ENCODE measurements around the gene CHST14. TPM values are rescaled to one million over a fixed set of nuclear protein-coding genes. Genes with fewer than 3 reads are reported as not detected.

CHST14 gene
- total RNA-seq, 1 donor from 2014 or later, result 8.4 TPM

DNA sequence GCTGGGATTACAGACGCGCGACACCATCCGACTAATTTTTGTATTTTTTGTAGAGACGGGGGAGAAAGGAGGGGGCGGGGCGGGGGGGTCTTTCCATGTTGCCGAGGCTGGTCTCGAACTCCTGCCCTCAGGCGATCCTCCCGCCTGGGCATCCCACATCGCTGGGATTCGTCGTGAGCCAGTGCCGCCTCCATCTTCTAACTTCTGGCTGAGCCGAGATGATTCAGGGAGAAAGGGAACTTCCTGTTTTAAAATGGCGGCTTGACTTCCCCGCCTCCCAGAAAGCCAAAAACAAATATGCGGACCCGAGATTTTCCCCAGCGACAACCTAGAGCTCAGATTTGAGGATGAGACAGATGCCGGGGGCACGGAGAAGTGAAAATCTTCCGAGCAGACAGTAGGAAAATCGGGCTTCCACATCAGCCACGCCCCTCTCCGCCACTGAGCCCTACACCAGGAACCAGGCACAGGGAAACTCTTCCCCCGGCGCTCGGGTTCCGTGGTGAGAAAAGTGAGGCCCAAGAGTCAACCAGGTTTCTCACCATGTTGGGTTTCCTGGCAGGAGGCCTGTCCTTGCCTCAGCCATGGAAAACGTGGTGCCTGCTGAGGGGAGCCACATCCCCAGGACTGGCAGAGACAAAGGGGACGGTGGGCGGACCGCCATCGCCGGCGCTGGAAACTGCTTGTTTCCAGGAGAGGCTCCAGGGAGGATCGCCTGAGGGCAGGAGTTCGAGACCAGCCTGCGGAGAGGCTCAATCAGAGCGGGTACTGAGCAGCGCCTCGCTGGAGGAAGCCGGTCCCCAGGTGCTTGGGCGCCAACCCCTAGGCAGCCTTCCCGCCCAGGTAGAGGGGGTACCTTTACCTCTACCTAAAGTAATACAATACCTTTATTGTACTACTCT, 18.7 kb downstream of the CHST14 start:
- Histone ChIP-seq H3K4me3 (no peak overlapping the region), H3K36me3 (no peaks in the 10 kb centered on the region), H3K9me3 (replicated peaks) (no peaks in the 10 kb centered on the region), H3K27ac (replicated peaks) (no peak overlapping the region), H3K4me1 (no peaks in the 10 kb centered on the region), H3K27me3 (ENCODE audit: low read depth) (peaks cover 5% of the 10 kb centered on the region)
- intact Hi-C loops (cut with micrococcal nuclease), result no loop called here
- DNase-seq, result no peak
- TF ChIP-seq, protein P1, sequence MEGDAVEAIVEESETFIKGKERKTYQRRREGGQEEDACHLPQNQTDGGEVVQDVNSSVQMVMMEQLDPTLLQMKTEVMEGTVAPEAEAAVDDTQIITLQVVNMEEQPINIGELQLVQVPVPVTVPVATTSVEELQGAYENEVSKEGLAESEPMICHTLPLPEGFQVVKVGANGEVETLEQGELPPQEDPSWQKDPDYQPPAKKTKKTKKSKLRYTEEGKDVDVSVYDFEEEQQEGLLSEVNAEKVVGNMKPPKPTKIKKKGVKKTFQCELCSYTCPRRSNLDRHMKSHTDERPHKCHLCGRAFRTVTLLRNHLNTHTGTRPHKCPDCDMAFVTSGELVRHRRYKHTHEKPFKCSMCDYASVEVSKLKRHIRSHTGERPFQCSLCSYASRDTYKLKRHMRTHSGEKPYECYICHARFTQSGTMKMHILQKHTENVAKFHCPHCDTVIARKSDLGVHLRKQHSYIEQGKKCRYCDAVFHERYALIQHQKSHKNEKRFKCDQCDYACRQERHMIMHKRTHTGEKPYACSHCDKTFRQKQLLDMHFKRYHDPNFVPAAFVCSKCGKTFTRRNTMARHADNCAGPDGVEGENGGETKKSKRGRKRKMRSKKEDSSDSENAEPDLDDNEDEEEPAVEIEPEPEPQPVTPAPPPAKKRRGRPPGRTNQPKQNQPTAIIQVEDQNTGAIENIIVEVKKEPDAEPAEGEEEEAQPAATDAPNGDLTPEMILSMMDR (IDR thresholded peaks at IDR 0.05; ENCODE audit: borderline replicate concordance), result no peak

DNA sequence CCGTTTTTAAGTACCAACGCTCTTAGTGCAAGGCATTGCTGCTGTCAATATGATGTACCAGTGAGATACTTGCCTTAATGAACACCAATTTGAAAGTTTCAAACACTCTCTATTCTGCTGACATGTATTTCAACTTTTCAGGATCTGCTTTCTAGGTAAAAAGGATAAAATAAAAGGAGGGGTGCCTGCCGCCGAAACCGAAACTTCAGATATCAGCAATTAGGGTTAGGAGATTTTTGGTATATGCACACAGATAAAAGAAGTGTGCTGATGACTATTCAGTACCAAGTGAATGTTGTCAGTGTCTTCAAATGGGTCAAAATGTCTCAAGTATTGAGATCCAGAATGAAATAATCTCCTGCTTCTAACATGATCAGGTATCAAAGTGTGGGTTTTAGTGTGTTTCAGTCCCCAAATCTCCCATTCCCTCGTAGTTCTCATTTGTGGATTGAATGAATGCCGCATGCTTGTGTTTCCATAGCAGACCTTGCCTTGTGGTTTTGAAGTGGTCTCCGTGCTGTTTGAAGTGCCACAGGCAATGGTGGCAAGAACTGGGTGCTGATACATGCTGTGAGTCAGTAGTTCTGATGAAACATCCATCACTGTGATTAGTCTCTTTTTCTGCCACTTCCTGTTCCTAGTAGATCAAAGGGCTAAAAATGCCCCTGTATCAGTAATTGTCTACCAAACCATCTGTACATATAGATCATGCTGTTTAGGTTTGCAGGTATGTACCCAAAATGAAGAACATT, 22.5 kb downstream of the CHST14 start:
- Histone ChIP-seq H3K9me3 (replicated peaks) (no peaks in the 10 kb centered on the region), H3K4me3 (no peak overlapping the region), H3K4me1 (no peaks in the 10 kb centered on the region), H3K27me3 (ENCODE audit: low read depth) (peaks cover under 1% of the 10 kb centered on the region), H3K36me3 (no peaks in the 10 kb centered on the region), H3K27ac (replicated peaks) (no peak overlapping the region)
- intact Hi-C loops (cut with micrococcal nuclease), result no loop called here
- TF ChIP-seq, protein P1 (IDR thresholded peaks at IDR 0.05; ENCODE audit: borderline replicate concordance), result no peak
- DNase-seq, result no peak

DNA sequence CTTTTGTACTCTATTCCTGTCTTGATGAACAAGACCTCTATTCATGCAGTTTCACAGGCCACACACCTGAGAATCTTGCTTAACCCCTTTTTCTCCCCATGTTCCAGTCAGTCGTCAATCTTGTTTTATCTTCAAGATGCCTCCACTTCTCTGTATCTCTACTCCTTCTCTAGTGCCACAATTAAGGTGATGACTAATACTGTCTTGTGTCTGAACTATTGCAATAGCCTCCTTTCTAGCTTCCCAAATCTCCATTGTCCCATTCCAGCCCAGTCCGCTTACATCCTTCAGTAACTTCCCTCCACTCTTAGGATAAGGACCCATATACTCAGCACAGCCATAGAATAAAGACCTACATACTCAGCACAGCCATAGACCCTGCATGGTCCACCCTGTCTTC, 24.7 kb downstream of the CHST14 start:
- TF ChIP-seq, protein P1 (IDR thresholded peaks at IDR 0.05; ENCODE audit: borderline replicate concordance), result no peak
- H3K27me3 ChIP-seq (ENCODE audit: low read depth), result peaks cover 14% of the 10 kb centered on the region
- H3K27ac ChIP-seq (replicated peaks), result no peak overlapping the region
- H3K4me1 ChIP-seq, result no peaks in the 10 kb centered on the region
- no peak overlapping the region for H3K4me3 ChIP-seq
- DNase-seq, result no peak
- no peaks in the 10 kb centered on the region for H3K36me3 ChIP-seq
- no peaks in the 10 kb centered on the region for H3K9me3 ChIP-seq (replicated peaks)
- intact Hi-C loops (cut with micrococcal nuclease), result no loop called here

DNA sequence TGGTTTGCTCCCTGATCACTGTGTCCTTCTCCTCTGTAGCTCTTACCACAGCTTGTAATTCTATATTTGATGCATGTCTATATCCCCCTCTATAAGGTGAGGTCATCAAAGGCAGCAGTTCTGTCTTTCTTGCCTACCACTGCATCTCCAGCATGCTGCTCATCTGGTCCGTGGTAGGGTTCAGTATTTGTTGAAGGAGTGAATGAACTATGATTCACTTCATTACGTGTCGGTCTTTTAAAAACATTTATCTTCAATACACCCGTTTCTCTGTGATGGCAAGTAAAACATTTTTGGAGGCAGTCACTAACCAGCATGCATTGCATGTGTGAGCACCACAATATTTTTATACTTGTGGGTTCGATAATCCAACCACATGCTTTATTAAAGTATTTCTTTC, 27.6 kb downstream of the CHST14 start:
- intact Hi-C loops (cut with micrococcal nuclease), result no loop called here
- H3K27me3 ChIP-seq (ENCODE audit: low read depth), result peaks cover 14% of the 10 kb centered on the region
- H3K4me3 ChIP-seq, result no peak overlapping the region
- no peak overlapping the region for H3K27ac ChIP-seq (replicated peaks)
- no peaks in the 10 kb centered on the region for H3K36me3 ChIP-seq
- no peaks in the 10 kb centered on the region for H3K9me3 ChIP-seq (replicated peaks)
- DNase-seq, result no peak
- TF ChIP-seq, protein P1 (IDR thresholded peaks at IDR 0.05; ENCODE audit: borderline replicate concordance), result no peak
- no peaks in the 10 kb centered on the region for H3K4me1 ChIP-seq

DNA sequence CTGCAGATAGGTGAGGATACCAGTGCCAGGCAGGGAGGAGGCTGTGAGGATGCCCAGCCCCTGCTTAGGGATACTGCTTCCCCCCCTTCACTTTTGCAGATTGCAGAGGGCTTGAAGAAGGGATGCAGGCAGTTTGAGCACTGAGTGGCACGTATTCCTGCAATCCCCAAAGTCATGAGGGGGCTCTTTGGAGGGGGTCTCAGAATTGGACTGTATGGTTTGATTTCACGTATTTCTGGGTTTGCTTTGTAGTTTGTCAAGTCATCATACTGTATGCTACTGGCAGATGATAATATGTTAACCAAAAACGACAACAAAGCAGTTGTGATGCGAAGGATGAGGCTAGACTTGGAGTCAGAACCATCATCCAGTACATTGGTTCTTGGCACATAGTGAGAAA, 28.1 kb downstream of the CHST14 start:
- no peaks in the 10 kb centered on the region for H3K9me3 ChIP-seq (replicated peaks)
- intact Hi-C loops (cut with micrococcal nuclease), result no loop called here
- H3K4me3 ChIP-seq, result no peak overlapping the region
- H3K4me1 ChIP-seq, result no peaks in the 10 kb centered on the region
- TF ChIP-seq, protein P1 (IDR thresholded peaks at IDR 0.05; ENCODE audit: borderline replicate concordance), result no peak
- no peak for DNase-seq
- H3K36me3 ChIP-seq, result no peaks in the 10 kb centered on the region
- H3K27me3 ChIP-seq (ENCODE audit: low read depth), result peaks cover 14% of the 10 kb centered on the region
- H3K27ac ChIP-seq (replicated peaks), result no peak overlapping the region

Data from left ventricle myocardium inferior (tissue), 1 donor.